WTC11 (cell line): ENCODE data around the gene PPP1R15B.

Experiments
- CTCF ChIP-seq: fragments of 200-600 bp; IDR thresholded peaks from 2 replicates; pipeline ENCODE4 v1.8.0; 2022; ENCODE audit warnings: antibody characterized with exemption
- EMX1 ChIP-seq: fragments of 250-450 bp; sonication (Bioruptor Pico); IDR thresholded peaks from 2 replicates; pipeline ENCODE4 v1.8.0; 2021; ENCODE audit warnings: mild to moderate bottlenecking
- ERG ChIP-seq: fragments of 250-450 bp; sonication (Bioruptor Pico); IDR thresholded peaks from 2 replicates; pipeline ENCODE4 v1.8.0; 2021; ENCODE audit warnings: mild to moderate bottlenecking
- FOXP4 ChIP-seq: sonication (generic); formaldehyde crosslinking; IDR thresholded peaks from 2 replicates; pipeline ENCODE4 v1.8.0; 2022; ENCODE audit warnings: mild to moderate bottlenecking, missing genetic modification reagents
- MAX ChIP-seq: sonication (generic); formaldehyde crosslinking; IDR thresholded peaks from 2 replicates; pipeline ENCODE4 v1.8.0; 2022; ENCODE audit warnings: mild to moderate bottlenecking, missing genetic modification reagents
- PRDM15 ChIP-seq: sonication (generic); formaldehyde crosslinking; IDR thresholded peaks from 2 replicates; pipeline ENCODE4 v1.8.0; 2022; ENCODE audit warnings: missing genetic modification reagents
- PREB ChIP-seq: sonication (generic); formaldehyde crosslinking; IDR thresholded peaks from 2 replicates; pipeline ENCODE4 v1.8.1; 2022; ENCODE audit warnings: mild to moderate bottlenecking, missing genetic modification reagents, moderate library complexity, borderline replicate concordance

- no peak for TF ChIP-seq CTCF
- TF ChIP-seq MAX, result no peak
- no peak for TF ChIP-seq PREB (CRISPR knock-in tag)
- TF ChIP-seq FOXP4 (CRISPR knock-in tag), result no peak
- no peak for TF ChIP-seq ERG (CRISPR knock-in tag)
- TF ChIP-seq PRDM15 (CRISPR knock-in tag), result no peak
- no peak for TF ChIP-seq EMX1 (CRISPR knock-in tag)
Observed at GRCh38 chr1:204426035-204426436, 14.4 kb upstream of the PPP1R15B start.
